ENCODE data around the gene GNAO1.
A peak's percentile ranks its signal among the peaks of the same experiment; 100 is the strongest.

The GNAO1 gene

GRCh38 chr16:56266641-56267607 is 75.6 kb downstream of the GNAO1 start:
- DNase-seq: no peak

DNA sequence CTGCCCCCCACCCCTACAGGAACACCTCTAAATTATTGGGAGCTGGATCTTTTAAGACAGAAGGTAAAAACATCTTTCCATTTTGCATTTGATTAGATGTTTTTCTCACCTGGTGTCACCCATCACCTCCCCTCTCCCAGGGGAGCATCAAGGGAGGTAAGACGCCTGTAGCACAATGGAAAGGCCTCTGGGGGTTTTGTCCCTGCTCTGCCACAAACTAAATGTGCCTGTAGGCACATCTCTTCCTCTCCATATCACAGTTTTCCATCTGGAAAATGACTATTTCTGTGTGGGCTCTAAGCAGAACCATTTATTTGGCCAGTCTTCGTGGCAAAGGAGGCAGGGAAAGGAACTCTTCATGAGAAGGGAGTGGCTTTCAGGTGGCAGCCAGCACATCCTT is 76.6 kb downstream of the GNAO1 start:
- DNase-seq: no peak

GRCh38 chr16:56268799-56269198 is 77.5 kb downstream of the GNAO1 start:
- DNase-seq: no peak

GRCh38 chr16:56269281-56269680 is 78.0 kb downstream of the GNAO1 start:
- no peak for DNase-seq

DNA sequence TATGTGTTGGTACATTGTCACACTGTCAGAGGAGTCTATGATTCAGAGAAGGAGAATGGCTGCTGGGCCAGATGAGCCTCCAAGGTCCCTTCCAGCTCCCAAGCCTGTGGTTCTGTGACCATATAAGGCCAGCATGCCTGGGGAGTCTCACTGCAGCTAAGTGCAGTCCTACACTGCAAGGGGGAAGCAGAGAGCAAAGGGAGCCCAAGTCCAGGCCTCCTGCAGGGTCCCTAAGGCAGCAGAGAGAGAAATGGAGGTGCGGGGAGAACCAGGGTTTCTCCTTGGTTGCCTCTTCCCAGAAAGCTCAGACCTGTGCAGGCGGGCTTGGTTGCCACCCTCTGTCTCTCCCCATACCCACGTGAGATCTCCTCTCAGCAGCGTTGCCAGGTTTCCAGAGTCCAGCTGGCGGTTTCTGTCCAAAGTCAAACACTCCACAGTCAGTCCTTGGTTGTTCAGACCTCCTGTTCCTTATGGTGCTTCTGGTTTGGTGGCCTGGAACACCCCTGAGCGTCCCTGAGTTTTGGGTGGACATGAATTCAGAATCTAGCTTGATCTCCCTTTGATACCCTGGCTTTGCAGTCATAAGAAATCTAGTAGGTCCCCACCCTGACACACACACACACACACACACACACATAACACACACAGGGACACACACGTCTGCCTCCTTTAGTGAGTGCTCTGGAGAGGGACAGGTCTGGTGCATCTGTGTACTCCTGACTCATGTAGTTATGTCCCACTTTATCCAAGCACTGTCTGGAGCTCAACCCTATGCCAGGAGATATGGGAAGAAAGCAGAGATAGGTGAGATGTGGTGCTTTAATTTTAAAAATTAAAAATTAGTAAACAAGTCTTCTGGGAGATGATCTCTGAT is 78.8 kb downstream of the GNAO1 start:
- peak in 2 of 4 experiments; percentile 7 to 26 for DNase-seq

GRCh38 chr16:56270828-56271227 is 79.5 kb downstream of the GNAO1 start:
- no peak for DNase-seq

DNA sequence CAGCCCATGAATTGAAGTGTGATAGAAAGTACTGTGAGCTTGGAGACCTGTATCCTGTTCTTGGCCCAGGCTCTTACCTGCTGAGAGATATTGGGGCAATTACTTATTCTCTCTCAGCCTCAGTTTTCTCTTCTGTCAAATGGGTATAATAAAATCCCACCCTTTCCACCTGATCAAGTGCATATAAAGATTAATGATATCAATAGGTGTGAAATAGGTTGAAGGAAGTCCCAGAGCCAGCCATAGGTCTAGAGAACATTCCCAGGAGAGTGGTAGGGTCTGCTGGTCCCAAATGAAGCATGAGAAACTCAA is 81.2 kb downstream of the GNAO1 start:
- no peak for DNase-seq

DNA sequence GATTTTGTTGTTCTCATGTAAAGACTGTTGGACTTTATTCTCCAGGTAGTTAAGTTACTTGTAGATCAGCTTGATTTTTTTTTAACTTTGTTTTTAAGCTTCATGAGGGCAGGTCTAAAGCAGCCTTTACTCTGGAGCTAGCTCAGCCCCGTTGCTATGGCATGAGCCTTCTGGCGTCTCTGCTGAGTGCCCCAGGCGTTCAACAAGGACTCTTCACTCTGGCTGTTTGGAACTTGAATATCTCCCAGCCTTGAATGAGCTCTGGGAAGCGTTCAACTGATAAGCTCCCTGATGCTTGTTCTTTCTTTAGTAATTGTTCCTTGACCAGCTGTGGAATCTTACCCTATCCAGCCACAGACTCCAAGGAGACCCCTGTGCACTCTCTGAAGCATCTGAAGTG is 82.3 kb downstream of the GNAO1 start:
- DNase-seq: no peak

- DNase-seq: no peak
Observed at GRCh38 chr16:56274369-56274768, 83.1 kb downstream of the GNAO1 start.

- no peak for DNase-seq
Observed at GRCh38 chr16:56275076-56275475, 83.8 kb downstream of the GNAO1 start.

DNA sequence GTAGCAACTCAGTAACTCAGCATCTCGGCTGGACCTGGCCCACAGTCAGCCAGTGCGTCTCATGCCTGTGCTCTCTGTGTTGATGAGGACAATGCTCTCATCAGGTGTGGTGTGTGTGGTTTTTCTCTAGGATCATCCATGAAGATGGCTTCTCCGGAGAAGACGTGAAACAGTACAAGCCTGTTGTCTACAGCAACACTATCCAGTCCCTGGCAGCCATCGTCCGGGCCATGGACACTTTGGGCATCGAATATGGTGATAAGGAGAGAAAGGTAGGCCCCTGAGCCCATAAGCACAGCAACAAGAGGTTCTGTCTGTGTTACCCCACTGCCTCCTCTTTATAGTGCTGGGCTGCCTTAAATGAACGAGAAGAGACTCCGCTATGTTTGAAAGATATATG is 84.5 kb downstream of the GNAO1 start:
- no peak for DNase-seq

DNA sequence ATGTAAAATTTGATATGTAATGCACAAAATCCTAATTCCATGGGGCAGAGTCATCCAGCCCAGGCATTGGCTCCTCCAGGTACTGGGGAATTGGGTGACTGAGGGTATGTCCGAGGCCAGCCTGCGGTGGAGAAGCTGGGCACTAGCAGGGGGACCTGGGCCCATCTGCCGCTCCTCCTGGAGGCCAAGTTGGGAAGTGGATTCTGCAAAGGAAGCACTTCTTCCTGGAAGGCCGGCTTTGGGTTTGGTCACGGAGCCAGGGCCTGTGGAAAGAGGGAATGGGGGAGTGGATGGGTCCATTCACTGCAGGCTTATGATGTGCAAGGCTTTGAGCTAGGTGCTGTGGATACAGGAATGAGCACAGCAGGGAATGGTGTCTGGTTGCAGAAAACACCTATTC is 85.8 kb downstream of the GNAO1 start:
- DNase-seq: no peak

GRCh38 chr16:56278196-56278855 is 87.0 kb downstream of the GNAO1 start:
- DNase-seq: no peak

DNA sequence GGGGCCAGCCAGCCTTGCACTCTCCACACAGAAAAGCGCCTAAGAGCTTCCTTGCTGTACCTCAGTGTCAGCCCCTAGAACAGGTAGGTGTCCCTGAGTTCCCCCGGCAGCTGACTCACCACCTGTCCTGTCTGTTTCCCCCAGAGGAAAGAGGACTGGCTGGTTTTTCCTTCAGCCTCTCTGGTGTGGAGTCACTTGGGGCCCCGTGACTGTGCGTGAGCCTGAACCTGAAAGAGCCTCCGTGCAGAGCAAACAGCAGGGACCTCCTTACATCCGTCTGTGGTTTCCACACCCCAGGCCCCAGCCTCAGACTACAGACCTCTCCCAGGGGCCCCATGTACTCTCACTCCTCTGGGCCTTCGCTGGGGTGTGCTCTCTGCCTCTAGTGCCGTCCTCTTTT is 87.8 kb downstream of the GNAO1 start:
- no peak for DNase-seq

GRCh38 chr16:56279914-56280313 is 88.6 kb downstream of the GNAO1 start:
- DNase-seq: no peak

DNA sequence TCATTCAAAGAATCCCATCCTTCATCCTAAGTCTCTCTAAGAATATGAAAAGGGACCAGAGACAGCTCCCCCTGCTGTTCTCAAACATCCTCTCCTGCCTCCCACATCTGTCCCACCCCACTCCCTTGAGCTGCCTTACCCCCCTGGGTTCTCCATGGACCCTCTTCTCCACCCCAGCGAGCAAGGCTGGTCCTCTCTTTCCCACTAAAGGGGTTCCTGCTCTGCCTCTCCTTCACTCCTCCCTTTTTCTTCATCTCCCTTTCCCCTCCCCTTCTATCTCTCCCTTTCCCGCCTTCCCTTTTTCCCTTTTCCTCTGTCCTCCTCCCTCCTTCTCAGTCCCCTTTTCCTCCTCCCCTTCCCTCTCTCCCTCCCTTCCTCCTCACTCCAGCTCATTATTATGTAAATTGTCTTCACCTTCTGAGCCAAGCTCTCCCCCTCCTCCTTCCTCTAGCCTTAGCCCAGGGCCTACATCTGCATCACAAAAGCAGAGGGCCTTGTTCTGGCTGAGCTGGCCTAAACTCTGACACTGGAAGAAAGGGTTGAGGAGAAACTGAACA is 90.0 kb downstream of the GNAO1 start:
- DNase-seq: no peak

DNA sequence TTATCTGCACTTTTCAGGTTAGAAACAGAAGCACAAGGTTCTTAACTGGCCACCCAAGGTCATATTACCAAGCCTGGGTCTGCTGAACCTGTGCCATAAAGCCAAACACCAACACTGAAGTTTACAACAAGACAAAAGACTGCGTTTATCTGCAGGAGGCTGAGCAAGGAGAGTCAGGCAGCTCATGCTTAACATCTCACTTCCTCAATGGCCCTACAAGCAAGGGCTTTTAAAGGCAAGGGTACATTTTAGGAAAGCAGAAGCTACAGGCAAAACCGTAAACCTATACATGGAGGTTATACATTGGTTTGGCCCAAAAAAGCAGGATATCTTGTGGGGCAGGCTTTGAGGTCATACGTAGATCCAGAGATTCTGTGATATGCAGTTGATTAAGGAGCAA is 91.2 kb downstream of the GNAO1 start:
- DNase-seq: peak; percentile 52 to 77 (median 63)

DNA sequence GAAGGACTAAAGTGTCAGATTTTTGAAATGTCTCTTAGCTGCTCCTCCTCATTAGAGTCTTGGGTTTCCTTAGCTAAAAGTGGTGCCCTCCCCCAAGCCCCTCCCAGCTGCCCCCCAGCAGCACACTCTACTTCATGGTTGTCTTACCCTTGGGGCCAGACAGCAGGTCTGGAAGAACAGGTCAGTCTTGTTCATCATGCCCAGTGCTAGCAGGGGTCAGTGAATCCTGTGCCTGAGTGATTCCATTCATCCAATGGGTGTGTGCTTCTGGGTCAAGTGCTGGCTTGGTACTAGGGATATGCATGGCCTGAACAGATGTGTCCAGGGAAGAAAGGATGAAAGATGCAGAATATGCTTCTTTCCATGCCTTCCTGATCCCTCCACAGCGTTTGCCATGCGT is 93.2 kb downstream of the GNAO1 start:
- no peak for DNase-seq

DNA sequence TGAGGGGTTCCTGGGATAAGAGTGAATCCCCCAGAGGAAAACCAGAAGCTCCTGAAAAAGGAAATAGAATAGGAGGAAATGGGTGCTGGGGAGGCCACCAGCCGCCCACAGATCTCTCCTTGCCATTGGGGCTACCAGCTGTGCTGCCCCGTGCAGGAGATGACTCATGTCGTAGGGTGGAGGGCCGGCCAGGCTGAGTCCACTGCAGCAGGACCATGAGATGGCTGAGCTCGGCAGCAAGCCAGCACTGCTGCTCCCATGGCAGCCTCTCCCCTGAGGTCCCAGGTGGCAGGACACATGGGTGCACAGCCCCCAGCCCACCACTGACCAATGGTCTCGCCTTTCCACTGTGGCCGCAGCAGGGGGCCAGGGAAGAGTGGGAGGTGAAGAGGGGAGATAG is 95.5 kb downstream of the GNAO1 start:
- peak; percentile 80 to 92 (median 90) for DNase-seq

DNA sequence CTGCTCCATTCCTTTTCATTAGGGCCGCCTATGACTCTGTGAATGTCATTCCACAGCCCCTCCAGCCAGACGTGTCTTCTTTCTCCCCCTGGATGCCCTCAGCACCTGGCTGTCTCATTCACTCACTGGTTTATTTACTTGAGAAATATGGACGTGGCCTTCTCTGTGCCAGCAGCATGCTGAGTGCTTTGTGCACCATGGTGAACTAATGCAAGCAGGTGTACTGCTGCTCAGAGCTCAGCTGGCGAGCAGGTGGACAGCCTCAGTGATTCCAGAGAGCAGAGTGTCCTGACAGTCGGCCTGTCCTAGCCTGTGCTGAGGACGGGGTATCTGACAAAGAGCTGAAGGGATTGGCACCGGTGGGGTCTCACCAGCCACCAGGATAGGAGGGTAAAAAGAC is 96.7 kb downstream of the GNAO1 start:
- no peak for DNase-seq

- no peak for DNase-seq
Observed at GRCh38 chr16:56289416-56289815, 98.1 kb downstream of the GNAO1 start.

DNA sequence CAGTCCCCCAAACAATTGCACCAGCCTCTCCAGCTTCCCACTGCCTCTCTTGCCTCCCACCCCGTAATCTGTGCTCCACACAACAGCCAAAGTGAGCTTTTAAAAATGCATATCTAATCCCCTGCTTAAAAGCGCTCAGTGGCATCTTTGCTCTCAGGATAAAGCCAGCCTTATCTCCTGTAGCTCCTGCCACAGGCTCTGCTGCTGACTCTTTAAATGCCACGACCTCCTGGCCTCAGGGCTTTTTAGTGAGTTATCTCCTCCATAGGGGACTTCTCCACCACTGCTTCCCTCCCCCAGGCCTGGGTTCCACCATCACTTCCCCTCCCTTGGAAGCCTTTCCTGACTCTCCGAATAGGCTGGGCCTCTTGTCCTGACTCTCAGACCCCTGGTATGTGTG is 98.6 kb downstream of the GNAO1 start:
- DNase-seq: no peak

- no peak for DNase-seq
Observed at GRCh38 chr16:56294014-56294413, 102.7 kb downstream of the GNAO1 start.

All from suppressor macrophage (primary cell).